NCI-H187 treated with DMSO at 0.1 percent for 48 hours (cell line): Measurements from ENCODE around the gene EFL1.
"Not testable (repeated sequence)": the region's sequence is repeated elsewhere in the genome, so short reads cannot be mapped to it uniquely, and the experiment has no call there.

Experiments
- DNase-seq: peaks from one replicate; lab custom pipeline; 2025; lab: John Stamatoyannopoulos, UW

The EFL1 gene

GRCh38 chr15:82262422-82263026 is at the start of gene EFL1, which contains the start of gene SAXO2:
Gene EFL1 (minus strand): TSS chr15:82262734. CDS start chr15:82261778, 956 bp downstream.
Gene SAXO2 (plus strand): TSS chr15:82262818. CDS start chr15:82262880, 62 bp downstream.
- DNase-seq, result peak; percentile 9

GRCh38 chr15:82311321-82311720 is 48.8 kb upstream of the EFL1 start:
- DNase-seq, result not testable (repeated sequence)

GRCh38 chr15:82309802-82310201 is 47.3 kb upstream of the EFL1 start:
- no peak for DNase-seq

- no peak for DNase-seq
Observed at GRCh38 chr15:82307714-82308081, 45.2 kb upstream of the EFL1 start.

GRCh38 chr15:82306791-82307713 is 44.5 kb upstream of the EFL1 start:
- DNase-seq, result no peak

- DNase-seq, result no peak
Observed at GRCh38 chr15:82305621-82306048, 43.1 kb upstream of the EFL1 start.

DNA sequence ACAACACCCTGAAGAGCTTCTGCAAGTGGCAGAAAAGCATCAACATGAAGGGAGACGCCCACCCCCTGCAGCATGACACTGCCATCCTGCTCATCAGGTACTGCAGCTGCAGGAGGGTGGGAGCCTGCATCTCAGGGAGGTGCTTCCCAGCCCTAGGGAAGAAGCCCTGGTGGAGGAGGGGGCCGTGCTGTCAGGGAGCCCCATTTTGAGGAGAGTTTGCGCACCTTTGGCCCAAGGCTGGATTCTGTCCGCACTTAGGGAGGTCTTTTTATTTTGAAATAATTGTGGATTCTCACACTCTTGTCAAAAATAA is 42.2 kb upstream of the EFL1 start:
- DNase-seq, result no peak

- no peak for DNase-seq
Observed at GRCh38 chr15:82303956-82304777, 41.6 kb upstream of the EFL1 start.

DNA sequence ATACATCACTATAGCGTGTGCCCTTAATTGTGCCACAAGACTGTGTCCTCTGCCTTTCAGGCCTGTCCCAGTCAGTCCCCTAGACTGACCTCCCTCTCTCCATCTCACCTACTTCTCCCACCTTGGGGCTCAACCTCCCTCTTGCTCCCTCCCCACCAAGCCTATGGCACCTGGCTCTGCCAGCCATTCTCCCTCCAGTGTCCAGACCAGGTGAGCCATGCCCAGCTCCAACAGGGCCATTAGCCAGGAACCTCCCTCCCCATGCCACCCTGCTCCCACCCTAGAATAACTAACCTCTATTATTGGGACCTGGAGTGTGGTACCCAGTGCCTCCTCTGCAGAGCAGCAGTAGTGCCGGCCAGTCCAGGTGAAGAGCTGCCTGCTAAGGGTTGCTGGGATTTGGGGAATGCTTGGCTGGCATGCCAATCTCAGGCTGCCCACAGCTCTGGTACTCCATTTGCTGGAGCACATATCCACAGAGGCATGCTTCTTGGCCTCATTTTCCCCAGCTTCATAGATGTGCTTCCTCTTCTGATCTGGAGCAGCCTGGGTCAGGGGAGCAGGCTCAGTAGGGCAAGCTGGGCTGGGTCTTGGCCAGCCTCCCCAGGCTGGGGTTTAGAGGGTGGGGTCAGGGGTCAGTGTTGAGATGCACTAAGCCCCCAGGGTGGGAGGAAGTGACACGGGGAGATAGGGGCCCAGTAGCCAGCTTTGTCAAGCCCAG is 38.9 kb upstream of the EFL1 start:
- no peak for DNase-seq

DNA sequence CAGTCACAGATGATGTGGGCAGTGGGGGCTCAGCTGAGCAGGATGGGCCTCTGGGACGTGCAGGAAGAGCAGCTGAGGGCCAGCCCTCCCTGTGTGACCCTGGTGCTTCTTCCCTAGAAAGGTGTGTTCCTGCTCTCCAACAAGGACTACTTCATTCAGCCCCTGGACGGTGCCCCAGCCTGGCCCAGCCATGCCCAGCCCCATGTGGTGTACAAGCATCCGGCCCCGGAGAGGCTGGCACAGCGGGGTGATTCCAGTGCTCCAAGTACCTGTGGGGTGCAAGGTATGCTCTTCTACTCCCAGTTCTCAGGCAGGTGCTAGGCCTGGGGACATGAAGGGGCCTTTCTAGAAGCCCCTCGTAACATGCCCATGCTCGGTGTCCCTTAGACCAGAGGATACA is 38.3 kb upstream of the EFL1 start:
- DNase-seq, result no peak

DNA sequence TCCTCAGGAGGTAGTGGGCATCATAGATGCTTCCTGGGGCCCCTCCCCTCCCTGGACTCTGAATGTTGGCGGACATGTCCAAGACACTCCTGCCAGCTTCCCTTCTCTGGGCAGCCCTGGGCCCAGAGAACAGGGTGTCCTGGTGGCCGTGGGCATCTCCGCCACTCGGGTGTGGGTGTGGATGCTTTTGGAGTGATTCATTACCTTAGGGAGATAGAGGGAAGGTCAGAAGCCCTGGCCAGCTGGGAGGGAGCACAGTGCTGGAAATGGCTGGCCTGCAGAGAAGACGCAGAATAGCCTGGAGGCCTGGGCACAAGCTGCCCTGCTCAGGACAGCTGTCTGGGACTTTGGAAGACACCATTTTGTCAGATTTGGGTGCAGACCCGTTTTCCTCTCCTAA is 37.8 kb upstream of the EFL1 start:
- DNase-seq, result not testable (repeated sequence)

DNA sequence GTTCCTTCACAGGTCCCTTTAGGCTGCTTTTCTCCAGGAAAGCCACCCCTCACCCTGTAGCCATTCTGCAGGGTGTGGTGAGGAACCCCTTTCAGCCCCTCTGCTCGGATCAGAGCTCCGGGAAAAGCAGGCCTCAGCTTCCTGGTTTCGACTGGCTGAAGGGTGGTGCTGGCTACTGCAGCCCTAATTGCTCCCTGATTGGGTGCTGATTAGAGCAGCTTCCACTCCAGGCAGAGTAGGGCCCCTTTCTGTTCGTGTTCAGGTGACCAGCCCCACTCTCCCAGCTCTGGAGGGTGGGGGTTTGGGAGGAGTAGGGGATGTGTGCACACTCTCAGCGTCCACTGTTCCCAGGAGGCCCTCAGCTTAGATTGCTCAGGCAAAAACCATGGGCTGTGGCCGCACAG is 37.0 kb upstream of the EFL1 start:
- DNase-seq, result not testable (repeated sequence)

DNA sequence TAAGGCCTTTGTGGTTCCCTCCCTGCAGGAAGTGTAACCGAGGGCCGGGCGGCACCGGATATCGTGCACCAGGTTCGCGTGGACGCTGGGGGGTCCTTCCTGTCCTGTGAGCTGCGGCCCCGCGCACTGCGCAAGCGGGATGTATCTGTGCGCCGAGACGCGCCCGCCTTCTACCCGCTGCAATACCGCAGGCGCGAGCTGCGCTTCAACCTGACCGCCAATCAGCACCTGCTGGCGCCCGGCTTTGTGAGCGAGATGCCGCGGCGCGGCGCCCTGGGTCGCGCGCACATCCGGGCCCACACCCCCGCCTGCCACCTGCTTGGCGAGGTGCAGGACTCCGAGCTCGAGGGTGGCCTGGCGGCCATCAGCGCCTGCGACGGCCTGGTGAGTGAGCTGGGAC is 36.0 kb upstream of the EFL1 start:
- no peak for DNase-seq

- no peak for DNase-seq
Observed at GRCh38 chr15:82298032-82298431, 35.5 kb upstream of the EFL1 start.

GRCh38 chr15:82297546-82297945 is 35.0 kb upstream of the EFL1 start:
- no peak for DNase-seq

DNA sequence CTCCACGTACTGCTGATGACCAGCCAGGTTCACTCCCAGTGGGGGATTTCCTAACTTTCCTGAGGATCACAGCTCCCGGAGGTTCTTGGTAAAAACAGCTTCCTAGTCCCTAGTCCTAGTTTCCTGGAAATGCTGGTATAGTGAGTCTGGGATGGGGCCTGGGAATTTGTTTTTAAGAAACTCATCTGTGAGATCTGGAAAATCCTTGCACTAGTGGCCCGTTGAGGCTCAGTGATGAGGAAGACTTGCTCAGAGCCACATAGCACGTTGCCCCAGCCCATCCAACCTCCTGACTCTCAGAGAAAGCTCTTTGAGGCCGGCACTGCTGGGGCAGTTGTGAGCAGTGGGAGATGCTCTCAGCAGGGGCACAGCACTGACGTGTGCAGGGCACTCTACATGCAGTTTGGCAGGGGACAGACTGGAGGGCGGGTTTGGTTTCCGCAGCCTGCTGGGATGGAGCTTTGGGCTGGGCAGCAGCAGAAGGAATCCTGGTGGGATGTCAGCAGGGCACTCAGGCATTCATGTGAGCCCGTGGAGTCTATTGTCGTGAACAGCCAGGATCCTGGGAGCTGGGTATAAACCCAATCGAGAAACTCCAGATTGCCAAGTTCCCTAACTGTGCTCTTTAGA is 31.6 kb upstream of the EFL1 start:
- DNase-seq, result no peak

DNA sequence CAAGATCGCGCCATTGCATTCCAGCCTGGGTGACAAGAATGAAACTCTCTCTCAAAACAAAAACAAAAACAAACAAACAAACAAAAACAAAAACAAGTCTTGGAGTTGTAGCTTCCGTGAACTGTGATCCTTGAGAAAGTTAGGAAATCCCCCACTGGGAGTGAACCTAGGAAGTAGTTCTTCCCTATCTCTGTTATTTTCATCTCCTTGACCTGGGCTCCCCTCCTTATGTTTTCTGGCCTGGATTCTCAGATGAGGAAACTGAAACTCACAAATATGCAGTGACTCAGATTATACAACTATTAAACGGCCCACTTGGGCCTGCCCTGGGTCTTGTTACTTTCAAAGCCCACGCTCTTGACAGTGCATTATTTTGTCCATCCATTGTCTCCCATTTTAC is 29.7 kb upstream of the EFL1 start:
- DNase-seq, result no peak

DNA sequence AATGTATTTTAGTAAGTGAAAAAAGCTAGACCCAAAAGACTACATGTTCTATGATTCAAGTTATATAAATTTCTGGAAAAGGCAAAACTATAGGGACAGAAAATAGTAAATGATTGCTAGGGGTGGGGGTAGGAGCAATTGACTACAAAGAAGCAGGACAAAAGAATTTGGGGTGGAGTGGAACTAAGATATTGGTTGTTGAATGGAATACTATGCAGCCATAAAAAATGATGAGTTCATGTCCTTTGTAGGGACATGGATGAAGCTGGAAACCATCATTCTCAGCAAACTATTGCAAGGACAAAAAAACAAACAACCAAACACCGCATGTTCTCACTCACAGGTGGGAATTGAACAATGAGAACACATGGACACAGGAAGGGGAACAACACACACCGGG is 25.7 kb upstream of the EFL1 start:
- not testable (repeated sequence) for DNase-seq

GRCh38 chr15:82286475-82286874 is 23.9 kb upstream of the EFL1 start:
- DNase-seq, result not testable (repeated sequence)

- DNase-seq, result not testable (repeated sequence)
Observed at GRCh38 chr15:82284381-82284780, 21.8 kb upstream of the EFL1 start.

DNA sequence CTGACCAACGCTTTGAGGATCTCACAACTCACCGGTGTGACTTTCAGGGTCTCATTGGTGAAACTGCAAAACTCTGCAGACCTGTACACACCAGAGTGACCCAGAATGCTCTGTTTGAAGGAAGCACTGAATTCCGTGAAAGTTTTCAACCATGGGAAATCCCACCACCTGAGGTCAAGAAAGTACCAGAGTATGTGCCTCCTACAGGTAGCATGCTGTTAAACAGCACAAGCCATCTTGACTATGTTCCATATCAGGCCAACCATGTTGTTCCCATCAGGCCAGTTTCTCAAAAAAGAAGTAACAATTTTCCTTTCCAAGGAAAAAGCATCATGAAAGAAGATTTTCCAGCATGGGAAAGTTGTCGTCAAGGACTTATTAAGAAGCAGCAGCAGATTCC is 19.9 kb upstream of the EFL1 start:
- DNase-seq, result not testable (repeated sequence)
